ENCODE measurements around the gene TMED1. TPM values are rescaled to one million over a fixed set of nuclear protein-coding genes. Genes with fewer than 3 reads are reported as not detected.
"Not testable (repeated sequence)": the region's sequence is repeated elsewhere in the genome, so short reads cannot be mapped to it uniquely, and the experiment has no call there.

The TMED1 gene
- total and polyA plus RNA-seq, 2 donors from 2014 or later: 36.0 to 60.6 TPM

GRCh38 chr19:10870955-10871603 is 35.1 kb upstream of the TMED1 start, which contains the start of gene CARM1:
CARM1 (plus strand) TSS chr19:10871553; CDS start chr19:10871703, 150 bp downstream.
- peak within 1 kb of the TSS; percentile 64 to 88 (median 80) for H3K4me3 ChIP-seq (ENCODE audit: low read length in 3 of 3)
- FAIRE-seq (no peak), DNase-seq (peak; percentile 99 to 100 (median 100))
- no peaks in the 10 kb centered on the region for H3K27me3 ChIP-seq (ENCODE audit: control insufficient read depth, insufficient read depth, low read length)
- peaks cover 0 to 7% (median 0%) of the 10 kb centered on the region in 3 donors for H3K4me1 ChIP-seq (ENCODE audit: control insufficient read depth in 2 of 3, insufficient read depth in 2 of 3, low read depth in 1 of 3, low read length in 3 of 3)
- intact Hi-C loops (cut with DNase I): no loop called here
- peak; percentile 96 for TF ChIP-seq CTCF (IDR thresholded peaks at IDR 0.05; ENCODE audit: borderline replicate concordance, extremely low read depth, insufficient read depth)
- H3K9me3 ChIP-seq (ENCODE audit: control insufficient read depth in 2 of 3, insufficient read depth in 1 of 3, low read length in 3 of 3): no peaks in the 10 kb centered on the region
- no peaks in the 10 kb centered on the region for H3K36me3 ChIP-seq (ENCODE audit: control insufficient read depth in 2 of 3, insufficient read depth in 3 of 3, low read length in 3 of 3)
- peak within 1 kb of the TSS; percentile 65 to 77 (median 75) for H3K9ac ChIP-seq (ENCODE audit: low read length in 3 of 3)
- H3K27ac ChIP-seq (ENCODE audit: low read depth in 2 of 2, low read length in 2 of 2): peak within 1 kb of the TSS in 1 of 2 donors; percentile 17

- no peak for TF ChIP-seq CTCF (IDR thresholded peaks at IDR 0.05; ENCODE audit: borderline replicate concordance, extremely low read depth, insufficient read depth)
- Histone ChIP-seq H3K27ac (ENCODE audit: low read depth in 2 of 2, low read length in 2 of 2) (peak overlapping the region in 1 of 2 donors; percentile 0), H3K36me3 (ENCODE audit: control insufficient read depth in 2 of 3, insufficient read depth in 3 of 3, low read length in 3 of 3) (no peaks in the 10 kb centered on the region), H3K4me1 (ENCODE audit: control insufficient read depth in 2 of 3, insufficient read depth in 2 of 3, low read depth in 1 of 3, low read length in 3 of 3) (peaks cover 0 to 7% (median 0%) of the 10 kb centered on the region in 3 donors), H3K4me3 (ENCODE audit: low read length in 3 of 3) (peak overlapping the region; percentile 54 to 88 (median 80)), H3K27me3 (ENCODE audit: control insufficient read depth, insufficient read depth, low read length) (no peaks in the 10 kb centered on the region), H3K9me3 (ENCODE audit: control insufficient read depth in 2 of 3, insufficient read depth in 1 of 3, low read length in 3 of 3) (no peaks in the 10 kb centered on the region), H3K9ac (ENCODE audit: low read length in 3 of 3) (peak overlapping the region in 2 of 3 donors; percentile 75 to 77)
- FAIRE-seq (no peak), DNase-seq (no peak)
- intact Hi-C loops (cut with DNase I): no loop called here
These were observed 34.5 kb upstream of the TMED1 start for GRCh38 chr19:10870501-10870954.

DNA sequence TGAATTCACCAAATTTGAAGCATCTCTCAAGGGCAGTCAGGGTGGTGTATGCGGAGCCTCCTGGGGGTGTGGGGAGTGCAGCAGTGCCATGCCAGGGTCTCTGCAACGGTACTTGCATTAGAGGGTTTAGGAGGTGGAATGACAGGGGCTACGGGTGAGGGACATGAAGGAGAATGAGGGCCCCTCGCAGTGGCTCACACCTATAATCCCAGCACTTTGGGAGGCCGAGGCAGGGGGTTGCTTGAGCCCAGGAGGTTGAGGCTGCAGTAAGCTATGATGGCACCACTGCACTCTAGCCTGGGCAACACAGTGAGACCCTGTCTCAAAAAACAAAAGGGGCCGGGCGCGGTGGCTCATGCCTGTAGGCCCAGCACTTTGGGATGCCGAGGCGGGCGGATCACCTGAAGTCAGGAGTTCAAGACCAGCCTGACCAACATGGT is 33.9 kb upstream of the TMED1 start:
- H3K27me3 ChIP-seq (ENCODE audit: control insufficient read depth, insufficient read depth, low read length); H3K4me3 ChIP-seq (ENCODE audit: low read length in 3 of 3); intact Hi-C loops (cut with DNase I); H3K36me3 ChIP-seq (ENCODE audit: control insufficient read depth in 2 of 3, insufficient read depth in 3 of 3, low read length in 3 of 3); H3K4me1 ChIP-seq (ENCODE audit: control insufficient read depth in 2 of 3, insufficient read depth in 2 of 3, low read depth in 1 of 3, low read length in 3 of 3); H3K9ac ChIP-seq (ENCODE audit: low read length in 3 of 3); FAIRE-seq; H3K9me3 ChIP-seq (ENCODE audit: control insufficient read depth in 2 of 3, insufficient read depth in 1 of 3, low read length in 3 of 3); H3K27ac ChIP-seq (ENCODE audit: low read depth in 2 of 2, low read length in 2 of 2): not testable (repeated sequence)
- peak in 2 of 5 donors; percentile 76 to 86 for DNase-seq

DNA sequence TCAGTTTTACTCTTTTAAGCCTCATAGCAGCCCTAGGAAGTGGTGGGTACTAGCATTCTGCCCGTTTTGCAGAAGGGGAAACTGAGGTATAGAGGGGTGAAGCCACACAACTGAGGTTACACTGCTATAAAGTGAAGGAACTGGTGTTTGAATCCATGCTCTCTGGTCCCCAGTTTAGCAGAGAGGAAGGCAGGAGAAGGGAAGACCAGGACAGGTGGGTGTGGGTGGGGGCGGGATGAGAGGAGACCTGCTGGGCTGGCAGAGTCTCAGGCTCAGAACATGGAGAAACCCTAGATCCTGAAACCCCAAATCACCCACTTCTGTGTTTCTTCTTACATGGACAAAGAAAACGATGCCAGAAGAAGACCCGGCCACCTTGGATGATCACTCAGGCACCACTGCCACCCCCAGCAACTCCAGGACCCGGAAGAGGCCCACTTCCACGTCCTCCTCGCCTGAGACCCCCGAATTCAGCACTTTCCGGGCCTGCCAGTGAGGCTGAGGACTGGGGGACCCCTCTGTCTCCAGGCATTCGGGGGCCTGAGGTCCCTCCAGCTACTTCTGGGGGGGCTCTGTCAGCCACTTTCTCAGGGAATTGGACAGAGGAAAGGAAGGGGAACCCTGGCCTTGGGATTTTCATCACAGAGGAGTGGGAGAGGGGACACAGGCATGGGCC is 33.0 kb upstream of the TMED1 start:
- intact Hi-C loops (cut with DNase I): no loop called here
- H3K9ac ChIP-seq (ENCODE audit: low read length in 3 of 3): no peak overlapping the region
- no peak for FAIRE-seq
- no peak for TF ChIP-seq CTCF (IDR thresholded peaks at IDR 0.05; ENCODE audit: borderline replicate concordance, extremely low read depth, insufficient read depth)
- H3K9me3 ChIP-seq (ENCODE audit: control insufficient read depth in 2 of 3, insufficient read depth in 1 of 3, low read length in 3 of 3): no peaks in the 10 kb centered on the region
- no peak overlapping the region for H3K27ac ChIP-seq (ENCODE audit: low read depth in 2 of 2, low read length in 2 of 2)
- H3K4me3 ChIP-seq (ENCODE audit: low read length in 3 of 3): no peak overlapping the region
- H3K36me3 ChIP-seq (ENCODE audit: control insufficient read depth in 2 of 3, insufficient read depth in 3 of 3, low read length in 3 of 3): no peaks in the 10 kb centered on the region
- DNase-seq: no peak
- no peaks in the 10 kb centered on the region for H3K27me3 ChIP-seq (ENCODE audit: control insufficient read depth, insufficient read depth, low read length)
- peaks cover 0 to 9% (median 3%) of the 10 kb centered on the region in 3 donors for H3K4me1 ChIP-seq (ENCODE audit: control insufficient read depth in 2 of 3, insufficient read depth in 2 of 3, low read depth in 1 of 3, low read length in 3 of 3)
